Loucy (cell line): ENCODE results near the gene MYO7B.

ENCODE experiments used
- CTCF ChIP-seq: fragments of 200-600 bp; sonication (generic); conservative IDR thresholded peaks from 2 replicates; pipeline ENCODE4 v1.5.1; 2014; ENCODE audit warnings: mild to moderate bottlenecking, antibody characterized with exemption, low read length
- EZH2phosphoT487 ChIP-seq: fragments of 200-600 bp; IDR thresholded peaks from 2 replicates; pipeline ENCODE4 v1.6.1; 2018; ENCODE audit warnings: antibody characterized with exemption, mild to moderate bottlenecking, moderate library complexity, borderline replicate concordance

DNA sequence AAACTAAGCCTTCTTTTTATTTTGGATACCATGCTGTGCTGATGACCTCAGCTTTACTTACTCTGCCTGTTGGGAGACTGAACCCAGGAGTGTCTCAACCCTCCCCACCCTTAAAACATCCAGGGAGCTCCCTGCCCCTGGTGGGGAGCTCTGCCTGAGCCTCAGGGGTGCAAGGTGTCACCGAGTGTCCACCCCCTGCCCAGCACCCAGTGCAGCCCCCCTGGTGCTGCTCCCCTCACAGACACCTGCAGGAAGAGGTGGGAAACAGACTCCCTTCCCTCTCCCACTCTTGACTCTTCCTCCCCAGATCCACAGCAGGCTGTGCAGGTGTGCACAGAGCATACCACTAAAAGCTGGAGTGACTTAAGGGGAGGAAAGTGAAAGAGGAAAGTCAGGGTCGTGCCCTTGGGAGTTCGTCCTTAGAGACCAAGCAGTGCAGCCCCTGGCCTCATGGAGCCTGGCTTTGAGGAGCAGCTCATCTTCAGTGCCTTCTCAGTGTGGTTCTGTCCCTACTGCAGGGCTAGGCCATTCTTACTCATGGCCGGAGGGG lies 51.3 kb downstream of the MYO7B start:
- no peak for TF ChIP-seq CTCF
- no peak for TF ChIP-seq EZH2phosphoT487
